GM12878 (cell line): ENCODE data around the gene ADAMTS14. TPM values are rescaled to one million over a fixed set of nuclear protein-coding genes. Genes with fewer than 3 reads are reported as not detected.

Experiments
- ATAC-seq: fragments of 200-7000 bp; cut with Tn5 transposase; 3 replicates; pipeline ENCODE4 v1.9.1; 2020; ENCODE audit warnings: mild to moderate bottlenecking, moderate library complexity
- BruUV-seq: library from RNA; stranded (reverse); fragments of 400-500 nt; replicated peaks from 2 replicates; lab custom pipeline; 2021; lab: Mats Ljungman, UMichigan
- CTCF ChIA-PET: fragments of 300-600 bp; sonication (Branson Sonifier 250); formaldehyde crosslinking; extraction: SDS; loops from one replicate; lab custom pipeline; 2021; ENCODE audit warnings: inconsistent platforms; lab: Yijun Ruan, JAX
- POLR2A ChIA-PET: fragments of 350-600 bp; formaldehyde crosslinking; extraction: SDS; loops from one replicate; lab custom pipeline; 2021; ENCODE audit warnings: inconsistent platforms; lab: Charles Lee
- RAD21 ChIA-PET: fragments of 300-600 bp; sonication (Branson Sonifier 250); formaldehyde crosslinking; loops from one replicate; lab custom pipeline; 2023; ENCODE audit warnings: antibody characterized with exemption; ENCODE audit not compliant: unreplicated experiment; lab: Charles Lee
- SMC1A ChIA-PET: fragments of 300-600 bp; sonication (Branson Sonifier 250); formaldehyde crosslinking; loops from one replicate; lab custom pipeline; 2023; ENCODE audit not compliant: unreplicated experiment, uncharacterized antibody; lab: Charles Lee
- DNase-seq: peaks from one replicate; pipeline ENCODE4 v3.0.0-alpha.2; 2011; ENCODE audit warnings: low read depth, low spot score
- FAIRE-seq: peaks from 3 replicates; lab custom pipeline; 2011; peaks lifted over from hg19 to GRCh38; lab: Jason Lieb, UNC
- H2AFZ ChIP-seq: 2 replicates; pipeline ENCODE4 v1.6.0; 2011; ENCODE audit warnings: low read depth, low read length, control low read depth; ENCODE audit not compliant: control insufficient read depth
- H3K27ac ChIP-seq: 2 replicates; pipeline ENCODE4 v1.5.1; 2011; ENCODE audit warnings: control low read depth; ENCODE audit not compliant: control insufficient read depth, insufficient read depth
- H3K27me3 ChIP-seq, 2 experiments: replicated peaks in 1 of 2; 2 replicates each; pipeline versions ENCODE4 v1.6.0 to v1.6.1; 2011; ENCODE audit warnings: low read length in 1 of 2; ENCODE audit not compliant: control insufficient read depth in 2 of 2, insufficient read depth in 2 of 2
- H3K36me3 ChIP-seq, 2 experiments: 2 replicates each; pipeline ENCODE4 v1.5.1; 2011; ENCODE audit warnings: low read length in 1 of 2; ENCODE audit not compliant: control insufficient read depth in 2 of 2, insufficient read depth in 2 of 2
- H3K4me1 ChIP-seq: 2 replicates; pipeline ENCODE4 v1.6.1; 2011; ENCODE audit warnings: mild to moderate bottlenecking, low read length, moderate library complexity, mixed read lengths; ENCODE audit not compliant: control insufficient read depth, insufficient read depth
- H3K4me2 ChIP-seq: 2 replicates; pipeline ENCODE4 v1.6.0; 2011; ENCODE audit warnings: control low read depth; ENCODE audit not compliant: control insufficient read depth, insufficient read depth
- H3K4me3 ChIP-seq: fragments of 200-600 bp; sonication (generic); 2 replicates; pipeline ENCODE4 v1.5.1; 2016
- H3K79me2 ChIP-seq: 2 replicates; pipeline ENCODE4 v1.6.0; 2011; ENCODE audit warnings: low read length; ENCODE audit not compliant: control insufficient read depth, insufficient read depth
- H3K9ac ChIP-seq: 2 replicates; pipeline ENCODE4 v1.8.0; 2011; ENCODE audit warnings: low read length, control low read depth, mixed read lengths; ENCODE audit not compliant: control insufficient read depth, insufficient read depth
- H3K9me3 ChIP-seq: replicated peaks from 3 replicates; pipeline ENCODE4 v1.5.1; 2011; ENCODE audit warnings: mild to moderate bottlenecking, low read length; ENCODE audit not compliant: control insufficient read depth, insufficient read depth
- H4K20me1 ChIP-seq: 2 replicates; pipeline ENCODE4 v1.6.0; 2011; ENCODE audit not compliant: control insufficient read depth, insufficient read depth
- ATF7 ChIP-seq: fragments of 450-650 bp; IDR thresholded peaks from 2 replicates; pipeline ENCODE4 v1.6.1; 2016; ENCODE audit warnings: low read depth, mild to moderate bottlenecking
- CUX1 ChIP-seq: IDR thresholded peaks from 2 replicates; pipeline ENCODE4 v1.6.1; 2012; ENCODE audit warnings: improper control_type of control experiment, low read depth, low read length; ENCODE audit not compliant: insufficient replicate concordance
- GABPA ChIP-seq: IDR thresholded peaks from 2 replicates; pipeline ENCODE4 v1.6.1; 2014; ENCODE audit warnings: antibody characterized with exemption, low read depth, mild to moderate bottlenecking, inconsistent platforms
- HDGF ChIP-seq: fragments of 450-650 bp; IDR thresholded peaks from 2 replicates; pipeline ENCODE4 v1.6.1; 2016; ENCODE audit warnings: antibody characterized with exemption
- MTA3 ChIP-seq: IDR thresholded peaks from 2 replicates; pipeline ENCODE4 v1.6.1; 2012; ENCODE audit warnings: low read length, inconsistent platforms, borderline replicate concordance
- NR2C1 ChIP-seq: fragments of 450-650 bp; IDR thresholded peaks from 2 replicates; pipeline ENCODE4 v1.6.1; 2017; ENCODE audit warnings: antibody characterized with exemption, mild to moderate bottlenecking, moderate library complexity
- RAD21 ChIP-seq: IDR thresholded peaks from 2 replicates; pipeline ENCODE4 v1.6.1; 2011; ENCODE audit warnings: mild to moderate bottlenecking, low read depth, low read length, moderate library complexity; ENCODE audit not compliant: insufficient read depth
- RB1 ChIP-seq: fragments of 450-650 bp; formaldehyde crosslinking; IDR thresholded peaks from 2 replicates; pipeline ENCODE4 v1.6.1; 2017; ENCODE audit warnings: mild to moderate bottlenecking, borderline replicate concordance
- TARDBP ChIP-seq: IDR thresholded peaks from 2 replicates; pipeline ENCODE4 v1.6.1; 2016; ENCODE audit warnings: borderline replicate concordance
- USF1 ChIP-seq: IDR thresholded peaks from 2 replicates; pipeline ENCODE4 v1.6.1; 2011; ENCODE audit warnings: borderline replicate concordance, low read depth, mild to moderate bottlenecking, moderate library complexity, mixed read lengths, low read length; ENCODE audit not compliant: insufficient read depth; ENCODE audit errors: extremely low read length
- WGBS: methylation state at CpG from one replicate; pipeline ENCODE4 v1.1.6; 2016; ENCODE audit warnings: low lambda C conversion rate; ENCODE audit not compliant: insufficient replicate concordance, insufficient coverage; ENCODE audit errors: missing lambda C conversion rate; 5-methylcytosine and 5-hydroxymethylcytosine counted together
- in situ Hi-C: fragments of 300-500 bp; cut with MboI; formaldehyde crosslinking; loops from 9 replicates; pipeline ENCODE4 v1.14.3; 2018; ENCODE audit warnings: mixed read lengths
- intact Hi-C: fragments of 100-400 bp; cut with micrococcal nuclease; formaldehyde crosslinking; loops from one replicate; pipeline ENCODE4 v1.14.2; 2022; ENCODE audit not compliant: unreplicated experiment
- polyA plus RNA-seq, 11 experiments: library from polyadenylated mRNA; depleted of rRNA in 4 of 11; unstranded in 6 of 11; stranded (reverse) in 5 of 11; fragments of >200 nt; fragmentation: Nextera tagmentation in 4 of 11; fragmentation: Illumina TruSeq in 1 of 11; extraction: Ambion mirVana in 4 of 11; extraction: Trizol in 1 of 11; gene quantifications; 1 replicate in 1 of 11; 2 replicates in 10 of 11; pipeline versions ENCODE4 v1.2.1 to v1.2.3, GENCODE V29; 2011 to 2016; ENCODE audit warnings: inconsistent platforms in 2 of 11, missing spikeins in 2 of 11, low read depth in 1 of 11
- total RNA-seq, 4 experiments: library from RNA; depleted of rRNA in 3 of 4; stranded (reverse); fragments of >200 nt in 3 of 4; fragmentation: Illumina TruSeq in 1 of 4; extraction: Trizol in 1 of 4; gene quantifications; 2 replicates each; pipeline versions ENCODE4 v1.2.1 to v1.2.3, GENCODE V29; 2013 to 2021

The ADAMTS14 gene
- total and polyA plus RNA-seq, 10 of the 15 experiments (the other 5 are each of a cell fraction or from before 2014, with no cell fraction given) = 0.03 to 0.05 TPM; not detected in 8

- intact Hi-C loops (no loop called here), in situ Hi-C loops (loop anchor here (5.0 kb wide), 2 partner anchors 215 to 300 kb away; no protein-coding TSS in a partner anchor)
- peaks cover 2% of the 10 kb centered on the region; the same call in 1 of the 3 replicates for H3K9me3 ChIP-seq
- TF ChIP-seq ATF7 (no peak), USF1 (no peak), TARDBP (no peak), RAD21 (no peak)
- H3K79me2 ChIP-seq = no peaks in the 10 kb centered on the region
- H2AFZ ChIP-seq = no peak overlapping the region
- H3K27ac ChIP-seq = no peak overlapping the region
- no peak overlapping the region for H3K4me2 ChIP-seq
- H3K9ac ChIP-seq = no peak overlapping the region
- DNase-seq = no peak
- FAIRE-seq = no peak
- no peaks in the 10 kb centered on the region; a peak in 2 of 4 replicates for H3K27me3 ChIP-seq
- BruUV-seq = no TSS peak
- no peak overlapping the region for H3K4me3 ChIP-seq
- ChIA-PET CTCF (interaction anchor here (0.7 to 1.7 kb wide), 2 partner anchors 213 to 301 kb away, joined by 3 to 7 read pairs; no protein-coding TSS in a partner anchor), SMC1A (interaction anchor here (1.0 to 6.7 kb wide), 3 partner anchors 8 to 212 kb away, joined by 3 to 45 read pairs (median 4); no protein-coding TSS in a partner anchor), POLR2A (no interaction called here), RAD21 (interaction anchor here (0.7 kb wide), 1 partner anchor 17 kb away, joined by 4 read pairs; no protein-coding TSS in a partner anchor)
- H3K36me3 ChIP-seq = no peaks in the 10 kb centered on the region
- no peaks in the 10 kb centered on the region for H4K20me1 ChIP-seq
- no peaks in the 10 kb centered on the region for H3K4me1 ChIP-seq
- WGBS = 26% methylated on average over 6 of the region's 7 CpGs
- no peak for ATAC-seq
These were observed 90.3 kb downstream of the ADAMTS14 start for GRCh38 chr10:70762441-70763175.

- ChIA-PET SMC1A (no interaction called here), CTCF (interaction anchor here (1.7 kb wide), 1 partner anchor 214 kb away, joined by 7 read pairs; no protein-coding TSS in a partner anchor), POLR2A (no interaction called here), RAD21 (no interaction called here)
- no peaks in the 10 kb centered on the region for H4K20me1 ChIP-seq
- no peak overlapping the region for H3K27ac ChIP-seq
- no peak overlapping the region for H3K9ac ChIP-seq
- no peak overlapping the region for H3K4me3 ChIP-seq
- no peaks in the 10 kb centered on the region for H3K36me3 ChIP-seq
- no peak overlapping the region for H3K4me2 ChIP-seq
- no peaks in the 10 kb centered on the region; a peak in 2 of 4 replicates for H3K27me3 ChIP-seq
- BruUV-seq = no TSS peak
- intact Hi-C loops (no loop called here), in situ Hi-C loops (loop anchor here (5.0 kb wide), 2 partner anchors 216 to 301 kb away; no protein-coding TSS in a partner anchor)
- no peak for DNase-seq
- H3K9me3 ChIP-seq = peaks cover 2% of the 10 kb centered on the region; the same call in 1 of the 3 replicates
- no peak overlapping the region for H2AFZ ChIP-seq
- ATAC-seq = no peak
- no peaks in the 10 kb centered on the region for H3K79me2 ChIP-seq
- H3K4me1 ChIP-seq = no peaks in the 10 kb centered on the region
- no peak for FAIRE-seq
- 14% methylated on average over 3 of the region's 3 CpGs for WGBS
- TF ChIP-seq HDGF (no peak), GABPA (no peak), CUX1 (no peak), RB1 (no peak), MTA3 (no peak), NR2C1 (no peak)
These were observed 91.3 kb downstream of the ADAMTS14 start for GRCh38 chr10:70763567-70763966.
